Epithelial cell of esophagus (primary cell): ENCODE measurements around the gene TPSAB1.
"Not testable (repeated sequence)": the region's sequence is repeated elsewhere in the genome, so short reads cannot be mapped to it uniquely, and the experiment has no call there.

Experiments used
- DNase-seq: peaks from one replicate; pipeline ENCODE4 v3.0.0; 2010; ENCODE audit warnings: low read depth
- H3K4me3 ChIP-seq: 2 replicates; pipeline ENCODE4 v1.5.1; 2011; ENCODE audit warnings: mild to moderate bottlenecking, low read length, control low read depth
- CTCF ChIP-seq: IDR thresholded peaks from 2 replicates; pipeline ENCODE4 v1.5.1; 2011; ENCODE audit warnings: low read depth, mild to moderate bottlenecking, low read length, control low read depth, inconsistent platforms; ENCODE audit not compliant: insufficient read depth; ENCODE audit errors: missing control alignments

TPSAB1 gene

GRCh38 chr16:1220841-1221627 lies 19.5 kb upstream of the TPSAB1 start:
- no peak for TF ChIP-seq CTCF
- no peak for DNase-seq

GRCh38 chr16:1221628-1222552 lies 18.6 kb upstream of the TPSAB1 start:
- no peak for DNase-seq
- no peak for TF ChIP-seq CTCF
- no peak overlapping the region for H3K4me3 ChIP-seq

More at GRCh38 chr16:1220841-1221627, 19.5 kb upstream of the TPSAB1 start:
- no peak overlapping the region for H3K4me3 ChIP-seq

GRCh38 chr16:1222553-1223354 lies 17.8 kb upstream of the TPSAB1 start:
- no peak for TF ChIP-seq CTCF
- no peak for DNase-seq
- no peak overlapping the region for H3K4me3 ChIP-seq

- DNase-seq = no peak
- no peak for TF ChIP-seq CTCF
- no peak overlapping the region for H3K4me3 ChIP-seq
These were observed 16.9 kb upstream of the TPSAB1 start for GRCh38 chr16:1223355-1224214.

GRCh38 chr16:1224558-1224957 lies 15.9 kb upstream of the TPSAB1 start:
- TF ChIP-seq CTCF = no peak
- H3K4me3 ChIP-seq = no peak overlapping the region
- no peak for DNase-seq

GRCh38 chr16:1225051-1225451 lies 15.5 kb upstream of the TPSAB1 start, which contains the start of gene TPSG1:
Gene TPSG1 (minus strand): TSS chr16:1225268. CDS start chr16:1225252, 16 bp downstream.
- no peak for DNase-seq
- no peak within 1 kb of the TSS for H3K4me3 ChIP-seq
- TF ChIP-seq CTCF = no peak

- not testable (repeated sequence) for H3K4me3 ChIP-seq, DNase-seq
These were observed 14.7 kb upstream of the TPSAB1 start for GRCh38 chr16:1225728-1226311.

GRCh38 chr16:1226692-1227091 lies 13.8 kb upstream of the TPSAB1 start:
- not testable (repeated sequence) for H3K4me3 ChIP-seq, DNase-seq

- not testable (repeated sequence) for DNase-seq
These were observed 12.3 kb upstream of the TPSAB1 start for GRCh38 chr16:1228227-1228626.

More at GRCh38 chr16:1228227-1228626, 12.3 kb upstream of the TPSAB1 start:
- H3K4me3 ChIP-seq = not testable (repeated sequence)
